OCI-LY7 (cell line): ENCODE data around the gene BIK.

Experiments
- CTCF ChIP-seq: fragments of 200-600 bp; sonication (generic); conservative IDR thresholded peaks from 2 replicates; pipeline ENCODE4 v1.5.1; 2014; ENCODE audit warnings: mild to moderate bottlenecking, antibody characterized with exemption, low read length, moderate library complexity, mixed read lengths
- EZH2phosphoT487 ChIP-seq: fragments of 200-600 bp; sonication (generic); IDR thresholded peaks from 2 replicates; pipeline ENCODE4 v1.6.1; 2018; ENCODE audit warnings: low read depth, borderline replicate concordance, mild to moderate bottlenecking, mixed run types, antibody characterized with exemption, low read length, moderate library complexity, mixed read lengths

- TF ChIP-seq CTCF (no peak), EZH2phosphoT487 (no peak)
Measured at GRCh38 chr22:43077121-43077877, 33.3 kb upstream of the BIK start.
